ENCODE results near the gene TM7SF2.

DNA sequence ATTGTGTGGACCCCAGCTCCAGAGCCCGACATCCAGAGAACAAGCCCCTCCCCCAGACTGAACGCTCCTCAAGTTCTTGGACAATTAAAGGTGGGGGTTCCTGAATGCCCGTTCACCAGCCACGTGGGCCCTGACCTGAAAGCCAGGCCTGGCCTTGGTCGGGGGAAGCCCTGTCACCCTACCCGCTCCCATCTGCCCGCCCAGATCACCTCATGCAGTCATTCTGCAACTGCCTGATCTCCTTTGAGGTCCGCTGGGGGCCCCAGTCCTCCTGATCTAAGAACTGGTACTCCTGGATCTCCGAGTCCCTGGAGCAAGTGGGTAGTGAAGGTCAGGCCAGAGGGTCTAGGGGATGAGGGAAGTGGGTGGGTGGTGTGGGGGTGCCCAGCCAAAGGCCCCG is 44.2 kb upstream of the TM7SF2 start:
- TF ChIP-seq, protein P1, sequence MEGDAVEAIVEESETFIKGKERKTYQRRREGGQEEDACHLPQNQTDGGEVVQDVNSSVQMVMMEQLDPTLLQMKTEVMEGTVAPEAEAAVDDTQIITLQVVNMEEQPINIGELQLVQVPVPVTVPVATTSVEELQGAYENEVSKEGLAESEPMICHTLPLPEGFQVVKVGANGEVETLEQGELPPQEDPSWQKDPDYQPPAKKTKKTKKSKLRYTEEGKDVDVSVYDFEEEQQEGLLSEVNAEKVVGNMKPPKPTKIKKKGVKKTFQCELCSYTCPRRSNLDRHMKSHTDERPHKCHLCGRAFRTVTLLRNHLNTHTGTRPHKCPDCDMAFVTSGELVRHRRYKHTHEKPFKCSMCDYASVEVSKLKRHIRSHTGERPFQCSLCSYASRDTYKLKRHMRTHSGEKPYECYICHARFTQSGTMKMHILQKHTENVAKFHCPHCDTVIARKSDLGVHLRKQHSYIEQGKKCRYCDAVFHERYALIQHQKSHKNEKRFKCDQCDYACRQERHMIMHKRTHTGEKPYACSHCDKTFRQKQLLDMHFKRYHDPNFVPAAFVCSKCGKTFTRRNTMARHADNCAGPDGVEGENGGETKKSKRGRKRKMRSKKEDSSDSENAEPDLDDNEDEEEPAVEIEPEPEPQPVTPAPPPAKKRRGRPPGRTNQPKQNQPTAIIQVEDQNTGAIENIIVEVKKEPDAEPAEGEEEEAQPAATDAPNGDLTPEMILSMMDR (IDR thresholded peaks at IDR 0.05), result no peak
- no peak for TF ChIP-seq RELA (CRISPR knock-in tag; IDR thresholded peaks at IDR 0.05; ENCODE audit: borderline replicate concordance)
- TF ChIP-seq JUN (CRISPR knock-in tag; IDR thresholded peaks at IDR 0.05), result no peak
